Left colon (tissue), 2 donors: ENCODE measurements around the gene ADAM22. TPM values are rescaled to one million over a fixed set of nuclear protein-coding genes. Genes with fewer than 3 reads are reported as not detected.

Experiments
- ATAC-seq: fragments of 200-7000 bp; cut with Tn5 transposase; one replicate; pipeline ENCODE4 v1.9.1; 2020; ENCODE audit warnings: mild to moderate bottlenecking, moderate library complexity
- DNase-seq, 2 donors: peaks; one replicate each; pipeline ENCODE4 v3.0.0-alpha.2; 2020
- intact Hi-C, 2 donors: fragments of 100-400 bp; cut with DNase I in 1 of 2; cut with micrococcal nuclease in 1 of 2; formaldehyde crosslinking; loops; one replicate each; pipeline versions ENCODE4 v1.11.2 to v1.14.0; 2022; cut with DNase I, micrococcal nuclease
- total RNA-seq, 2 donors: library from RNA; stranded (reverse); fragmentation: NEBNext Ultra II Directional; extraction: Animal tissue kit (Norgen Biotek cat#: 25700); gene quantifications; one replicate each; pipeline ENCODE4 v1.2.1, GENCODE V29; 2021
- donor health status: DM: no; HTN: no; CAD: no.
- donor health status: DM: yes; HTN: yes; CAD: no.

Gene ADAM22
- total RNA-seq, 2 donors from 2014 or later, result 3.1 to 4.3 TPM

DNA sequence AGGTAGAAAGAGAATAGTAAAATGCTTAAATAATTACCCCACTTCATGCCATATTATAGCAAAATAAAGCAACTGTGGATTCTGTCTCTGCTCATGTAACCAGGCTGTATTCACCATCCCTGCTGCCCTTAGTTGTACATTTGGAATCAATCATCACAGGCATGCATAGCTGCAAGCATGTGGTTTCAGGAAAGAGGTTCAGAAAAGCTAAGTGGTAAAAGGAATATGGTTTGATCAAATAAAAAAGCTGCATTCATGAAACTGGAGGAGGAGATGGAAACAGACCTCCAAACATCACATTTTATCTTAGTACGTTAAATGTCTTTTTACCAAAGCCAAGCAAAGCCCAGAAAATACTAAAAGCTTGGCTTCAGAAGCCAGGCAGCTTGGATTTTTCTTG, 81.3 kb downstream of the ADAM22 start:
- intact Hi-C loops, result no loop called here
- ATAC-seq, result no peak

DNA sequence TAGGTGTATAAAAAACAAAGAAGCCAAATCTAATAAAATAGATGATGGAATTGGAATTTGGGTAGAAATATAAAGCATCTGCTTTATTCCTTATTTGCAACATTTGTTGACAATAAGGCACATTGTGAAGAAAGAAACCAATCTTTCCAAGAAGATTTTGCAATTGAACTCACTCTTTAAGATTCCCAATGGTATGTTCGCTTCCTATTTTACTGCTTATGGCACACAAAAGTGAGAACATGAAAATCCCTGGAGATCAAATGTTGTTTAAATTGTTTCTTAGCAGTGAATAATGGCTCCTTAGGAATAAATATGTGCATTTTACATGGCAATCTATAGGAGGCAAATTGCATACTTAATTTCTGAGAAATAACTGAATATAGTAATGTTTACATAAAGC, 84.5 kb downstream of the ADAM22 start:
- no peak for DNase-seq
- no peak for ATAC-seq
- intact Hi-C loops, result no loop called here

More for the DNA sequence above, 81.3 kb downstream of the ADAM22 start:
- DNase-seq, result no peak

DNA sequence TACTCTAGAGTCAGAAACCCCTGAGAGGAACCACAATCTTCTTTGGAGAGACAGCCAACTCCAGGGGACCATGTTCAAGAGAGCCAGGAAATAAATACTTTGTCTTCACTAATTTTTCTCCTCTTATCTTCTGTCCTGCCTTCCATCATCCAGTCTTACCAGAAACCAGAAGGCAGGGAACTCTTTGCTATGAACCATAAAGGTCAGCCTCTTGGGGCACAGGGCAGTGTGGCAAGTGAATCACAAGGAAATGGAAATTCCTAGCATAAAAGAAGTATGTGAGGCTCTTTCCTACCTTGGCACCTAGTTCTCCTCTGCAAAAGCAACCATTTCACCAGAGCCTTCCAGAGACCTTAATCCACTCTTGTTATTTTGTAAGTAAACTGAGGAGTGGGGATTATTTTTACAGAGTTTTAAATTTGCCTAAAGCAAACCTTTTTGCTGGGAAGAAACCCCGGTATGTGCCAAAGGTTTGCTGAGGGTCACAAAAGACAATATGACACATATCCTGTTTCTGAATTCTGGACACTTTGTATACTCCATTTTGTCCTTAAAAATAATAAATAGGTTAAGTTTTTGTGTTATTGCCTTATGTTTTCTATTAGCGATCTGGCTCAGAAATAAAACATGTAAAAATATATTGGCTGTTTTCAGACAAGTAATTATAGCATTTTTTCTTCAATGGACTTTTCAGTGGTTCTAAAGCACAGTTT, 87.1 kb downstream of the ADAM22 start:
- no peak for DNase-seq
- ATAC-seq, result no peak
- intact Hi-C loops, result no loop called here

DNA sequence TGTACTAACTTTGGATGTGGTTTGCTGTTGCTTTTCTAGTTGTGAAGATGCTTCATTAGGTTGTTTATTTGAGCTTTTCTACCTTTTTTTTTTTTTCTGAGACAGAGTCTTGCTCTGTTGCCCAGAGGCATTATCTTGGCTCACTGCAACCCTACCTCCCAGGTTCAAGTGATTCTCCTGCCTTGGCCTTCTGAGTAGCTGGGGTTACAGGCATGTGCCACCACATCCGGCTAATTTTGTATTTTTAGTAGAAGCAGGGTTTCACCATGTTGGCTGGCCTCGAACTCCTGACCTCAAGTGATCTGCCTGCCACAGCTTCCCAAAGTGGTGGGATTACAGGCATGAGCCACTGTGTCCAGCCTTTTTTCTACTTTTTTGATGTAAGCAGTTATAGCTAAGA, 93.7 kb downstream of the ADAM22 start:
- DNase-seq (no peak), ATAC-seq (no peak)
- intact Hi-C loops, result no loop called here

DNA sequence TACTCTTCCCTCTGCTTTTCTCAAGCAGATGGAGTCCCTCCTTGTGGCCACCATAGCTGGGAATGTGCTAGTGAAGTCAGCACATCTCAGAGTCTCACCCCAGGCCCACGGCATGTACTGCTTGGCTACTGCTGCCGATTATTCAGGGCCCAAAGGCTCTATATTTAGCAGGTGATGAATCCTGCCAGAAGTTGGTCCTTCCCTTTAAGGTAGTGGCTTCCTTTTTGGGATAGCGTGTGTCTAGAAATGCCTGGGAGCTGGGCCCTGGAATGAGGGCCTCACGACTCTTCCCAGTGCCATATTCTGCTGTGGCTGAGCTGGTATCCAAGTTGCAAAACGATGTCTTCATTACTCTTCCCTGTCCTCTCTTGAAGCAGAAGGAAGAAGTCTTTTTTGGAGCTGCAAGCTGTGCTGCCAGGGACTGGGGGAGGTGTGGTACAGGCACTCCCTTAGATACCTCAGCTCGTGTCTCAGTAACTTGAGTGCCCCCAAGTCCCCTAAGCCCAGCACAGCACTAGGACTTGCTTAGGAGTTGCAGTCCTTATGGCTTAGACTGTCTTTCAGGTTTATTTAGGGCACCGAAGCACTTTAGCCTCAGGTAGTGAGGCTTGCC, 100.1 kb downstream of the ADAM22 start:
- ATAC-seq (no peak), DNase-seq (no peak)
- intact Hi-C loops, result no loop called here

DNA sequence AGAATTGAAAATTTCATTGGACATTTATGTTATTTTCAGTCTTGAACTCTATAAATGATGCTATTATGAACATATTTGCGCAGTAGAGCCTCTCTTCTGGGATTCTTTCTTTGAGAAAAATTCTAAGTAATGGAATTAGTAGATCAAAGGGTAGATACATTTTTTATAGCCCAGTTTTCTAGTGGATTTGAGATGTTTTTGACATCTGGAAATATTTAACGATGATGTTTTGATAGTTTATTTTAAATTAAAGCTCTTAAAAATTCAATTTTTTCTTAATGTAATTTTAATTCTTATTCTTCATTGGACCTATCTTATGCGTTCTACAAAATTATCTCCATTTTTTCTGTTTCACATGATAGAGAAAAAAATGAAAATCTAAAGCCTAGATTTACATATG, 103.0 kb downstream of the ADAM22 start:
- intact Hi-C loops, result no loop called here
- ATAC-seq (no peak), DNase-seq (no peak)

DNA sequence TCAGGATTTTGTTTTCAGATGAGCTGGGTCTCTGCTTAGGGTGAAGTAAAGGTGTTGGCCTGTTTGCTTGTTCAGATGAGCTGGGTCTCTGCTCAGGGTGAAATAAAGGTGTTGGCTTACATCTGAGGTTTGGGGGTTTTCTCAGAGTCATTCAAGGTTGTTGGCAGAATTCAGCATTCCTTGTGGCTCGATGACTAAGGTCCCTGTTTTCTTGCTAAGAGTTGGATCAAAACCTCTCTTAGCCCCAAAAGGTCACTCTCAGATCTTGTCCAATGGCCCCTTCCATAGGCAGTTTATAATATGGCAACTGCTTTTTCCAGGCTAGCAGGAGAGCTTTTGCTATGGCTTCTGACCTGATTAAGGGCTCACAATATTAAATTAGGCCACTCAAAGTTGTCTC, 106.6 kb downstream of the ADAM22 start:
- ATAC-seq (no peak), DNase-seq (no peak)
- intact Hi-C loops, result no loop called here

DNA sequence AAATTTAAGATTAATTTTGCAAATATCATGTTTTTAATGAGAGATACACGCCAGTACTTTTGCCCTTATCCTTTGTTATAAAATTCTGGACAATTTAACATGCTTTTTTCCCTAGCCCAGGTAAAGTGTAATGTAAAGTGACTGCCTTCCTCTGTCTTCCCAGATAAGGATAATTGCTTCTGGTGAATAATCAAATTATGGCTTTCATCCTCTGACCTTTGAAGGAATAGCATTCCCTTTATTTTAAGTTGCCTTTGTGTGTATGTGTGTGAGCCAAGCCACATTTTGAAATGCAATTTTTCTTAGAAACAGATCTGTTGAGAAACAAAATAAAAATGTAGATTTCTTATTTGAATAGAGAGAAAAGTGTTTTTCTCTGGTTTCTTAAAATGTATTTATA, 107.5 kb downstream of the ADAM22 start:
- no peak for DNase-seq
- intact Hi-C loops, result no loop called here
- no peak for ATAC-seq

DNA sequence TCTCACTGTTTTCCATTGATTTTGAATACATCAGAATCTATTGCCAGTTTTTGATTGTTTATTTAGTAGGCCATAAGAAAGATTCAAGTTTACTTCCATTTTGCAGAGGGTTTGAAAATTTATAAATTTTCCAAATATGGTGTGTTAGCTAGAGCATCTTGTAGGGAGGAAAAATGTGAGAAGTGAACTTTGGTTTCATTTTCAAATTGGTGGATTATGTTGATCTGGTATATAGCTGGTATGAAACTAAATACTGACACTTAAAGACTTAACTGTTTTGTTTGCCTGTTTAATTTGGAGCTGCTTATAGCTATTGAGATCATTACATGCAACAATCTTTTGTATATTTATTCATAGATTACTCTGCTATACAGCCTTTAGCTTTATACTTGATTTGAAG, 108.1 kb downstream of the ADAM22 start:
- ATAC-seq (no peak), DNase-seq (no peak)
- intact Hi-C loops, result no loop called here

DNA sequence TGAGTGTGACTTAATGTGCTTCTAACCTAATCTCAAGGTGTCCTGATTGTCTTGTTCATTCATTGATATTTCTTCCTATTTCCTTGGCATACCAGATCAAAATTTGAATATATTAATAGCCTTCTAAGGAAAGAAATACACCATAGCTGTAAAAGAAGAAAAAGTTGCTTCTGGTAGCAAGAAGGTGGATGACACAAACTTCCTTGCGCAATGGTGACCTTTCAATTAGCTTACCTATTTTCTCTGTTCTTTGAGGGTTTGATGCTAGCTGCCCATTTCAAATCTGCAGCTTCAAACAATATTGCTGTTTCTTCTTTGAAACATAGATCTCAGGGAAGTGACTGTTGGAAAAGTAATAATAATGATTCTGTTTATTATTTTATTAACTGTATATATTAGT, 108.8 kb downstream of the ADAM22 start:
- DNase-seq (no peak), ATAC-seq (no peak)
- intact Hi-C loops, result no loop called here

DNA sequence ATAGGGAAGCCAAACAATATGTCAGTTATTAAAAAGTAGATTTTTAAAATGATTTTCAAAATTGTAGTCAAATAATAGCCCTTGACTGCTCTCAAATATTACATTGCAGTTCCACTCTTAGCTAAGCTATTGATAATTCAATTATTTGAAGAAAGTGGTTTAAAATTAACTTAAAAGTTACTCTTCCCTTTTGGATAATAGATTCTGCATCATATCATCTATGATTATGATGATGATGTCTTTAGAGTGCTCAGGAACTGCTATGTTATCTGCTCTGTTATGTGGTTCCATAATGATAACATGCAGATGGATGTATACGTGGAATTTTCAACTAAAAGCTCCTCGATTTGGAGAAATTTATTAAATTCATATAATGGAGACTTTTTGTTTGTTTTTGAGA, 110.0 kb downstream of the ADAM22 start:
- no peak for ATAC-seq
- no peak for DNase-seq
- intact Hi-C loops, result no loop called here

DNA sequence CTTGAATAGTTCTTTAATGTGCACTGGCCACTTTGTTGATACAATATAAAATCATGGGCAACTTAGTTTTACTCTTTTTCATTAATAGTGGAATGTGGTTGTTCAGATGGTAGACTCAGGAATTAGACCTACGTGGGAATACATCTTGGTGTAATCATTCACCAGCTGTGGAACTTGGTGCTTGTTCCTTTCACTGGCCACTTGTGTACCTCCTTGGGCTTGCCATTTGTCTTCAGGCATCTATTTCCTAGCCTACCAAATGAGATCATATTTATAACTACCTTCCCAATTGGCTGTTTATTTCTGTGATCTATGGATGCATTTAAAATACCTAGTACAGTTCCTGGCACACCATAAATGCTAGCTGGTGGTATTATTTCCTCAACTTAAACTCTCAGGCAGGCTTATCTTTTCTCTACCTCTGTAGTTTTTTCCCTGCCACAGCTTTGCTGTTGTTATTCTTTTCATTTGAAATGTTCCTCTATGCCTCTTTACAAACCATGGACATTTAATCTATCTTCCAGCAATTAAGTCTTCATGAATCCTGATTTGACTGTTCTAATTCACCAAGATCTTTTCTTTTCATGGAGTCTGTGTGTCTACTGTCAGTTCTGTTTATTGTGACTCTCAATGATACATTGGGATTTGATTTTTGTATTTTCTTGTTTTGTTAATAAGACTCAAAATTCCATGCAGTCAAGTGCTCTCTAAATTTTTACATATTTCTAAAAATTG, 113.0 kb downstream of the ADAM22 start:
- intact Hi-C loops, result no loop called here
- ATAC-seq, result peak; percentile 32
- no peak for DNase-seq

DNA sequence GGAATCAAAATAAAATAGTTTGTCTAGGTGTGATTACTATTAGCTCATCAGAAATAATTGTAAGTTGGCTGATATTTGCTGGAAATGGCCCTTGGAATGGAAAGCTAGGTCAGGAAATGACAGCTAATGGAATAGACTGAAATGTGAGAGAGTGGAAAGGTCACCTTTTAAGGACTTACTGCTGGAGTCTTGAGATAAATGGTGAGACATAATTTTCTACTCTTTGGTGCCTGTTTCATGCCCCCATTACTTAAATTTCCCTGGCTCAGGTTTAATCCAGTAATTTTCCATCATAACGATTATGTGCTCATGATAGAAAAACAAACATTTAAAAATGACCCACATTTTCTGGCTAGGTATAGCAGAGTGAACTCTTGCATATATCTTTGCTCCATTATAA, 123.6 kb downstream of the ADAM22 start:
- intact Hi-C loops, result no loop called here
- no peak for DNase-seq
- no peak for ATAC-seq

DNA sequence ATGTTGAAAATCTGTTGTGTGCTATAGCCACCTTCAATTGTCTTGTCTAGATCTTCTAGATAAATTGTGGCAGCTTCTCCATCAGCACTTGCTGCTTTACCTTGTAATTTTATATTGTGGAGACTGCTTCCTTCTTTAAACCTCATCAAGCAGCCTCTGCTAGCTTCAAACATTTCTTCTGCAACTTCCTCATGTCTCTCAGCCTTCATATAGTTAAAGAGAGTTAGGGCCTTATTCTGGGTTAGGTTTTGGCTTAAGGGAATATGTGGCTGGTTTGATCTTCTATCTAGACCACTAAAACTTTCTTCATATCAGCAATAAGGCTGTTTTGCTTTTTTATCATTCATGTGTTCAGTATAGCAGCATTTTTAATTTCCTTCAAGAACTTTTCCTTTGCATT, 128.2 kb downstream of the ADAM22 start:
- DNase-seq (no peak), ATAC-seq (no peak)
- intact Hi-C loops, result no loop called here

DNA sequence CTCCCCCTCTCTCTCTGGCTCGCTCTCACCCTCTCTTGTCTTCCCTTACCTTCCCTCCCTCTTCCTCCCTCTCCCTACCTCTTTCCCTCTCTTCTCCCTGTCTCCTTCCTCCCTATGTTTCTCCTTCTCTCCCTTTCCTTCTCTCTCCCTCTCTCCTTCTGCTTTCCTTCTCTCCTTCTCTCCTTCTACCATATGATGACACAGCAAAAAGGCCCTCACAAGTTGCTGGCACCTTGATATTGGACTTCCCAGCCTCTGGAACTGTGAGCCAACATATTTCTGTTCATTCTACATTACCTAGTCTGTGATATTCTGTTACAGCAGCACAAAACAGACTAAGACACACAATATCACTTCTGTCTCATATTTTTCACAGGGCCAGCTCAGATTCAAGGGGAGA, 135.0 kb downstream of the ADAM22 start:
- ATAC-seq (no peak), DNase-seq (no peak)
- intact Hi-C loops, result no loop called here

DNA sequence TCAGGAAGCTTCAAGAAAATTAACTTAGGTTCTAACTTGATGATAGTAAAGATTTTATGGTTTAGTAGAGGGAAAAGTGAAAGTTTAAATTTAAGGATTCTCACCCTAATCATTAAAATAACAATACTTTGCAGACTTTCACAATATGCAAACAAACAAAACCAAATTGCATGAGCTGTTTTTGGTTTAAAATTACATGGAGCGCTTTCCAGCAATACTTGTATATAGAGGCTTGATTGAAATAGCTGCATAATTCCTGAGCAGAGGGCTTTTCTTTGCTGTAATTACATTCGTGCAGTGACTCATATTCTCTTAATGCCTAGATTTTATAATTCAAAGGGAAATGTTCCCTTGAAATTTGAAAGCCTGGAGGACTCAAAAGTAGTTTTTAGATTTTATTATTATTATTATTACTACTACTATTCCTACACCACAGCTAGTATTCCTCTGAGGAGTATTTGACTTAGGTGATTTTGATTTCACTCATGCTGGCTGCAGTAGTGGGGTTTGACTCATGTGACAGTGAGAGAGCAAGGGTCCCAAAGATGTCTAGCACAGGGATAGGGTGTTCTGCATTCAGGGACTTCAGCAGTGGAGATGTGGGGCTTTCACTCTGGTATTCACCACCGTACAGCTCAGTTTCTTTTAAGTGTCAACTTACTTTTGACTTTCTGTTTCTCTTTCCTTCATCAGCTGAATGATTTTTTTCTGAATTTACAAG, 138.1 kb downstream of the ADAM22 start:
- ATAC-seq (no peak), DNase-seq (no peak)
- intact Hi-C loops, result no loop called here

DNA sequence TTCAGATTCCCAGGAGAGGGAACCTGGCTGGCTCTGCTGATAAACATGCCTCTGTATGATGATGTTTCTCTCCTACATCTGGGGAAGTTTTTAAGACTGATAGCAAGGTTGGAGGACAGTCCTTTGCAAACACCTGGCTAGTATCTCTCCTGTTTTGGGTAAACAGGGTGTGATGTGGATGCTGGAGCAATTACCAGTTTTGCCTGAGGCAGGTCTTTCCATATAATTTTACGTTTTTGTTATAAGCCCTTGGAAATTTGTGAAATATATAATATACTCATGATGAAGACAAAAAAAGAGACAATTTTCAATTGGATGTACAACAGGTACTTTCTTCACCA, 138.6 kb downstream of the ADAM22 start:
- DNase-seq, result no peak
- no peak for ATAC-seq
- intact Hi-C loops, result no loop called here

DNA sequence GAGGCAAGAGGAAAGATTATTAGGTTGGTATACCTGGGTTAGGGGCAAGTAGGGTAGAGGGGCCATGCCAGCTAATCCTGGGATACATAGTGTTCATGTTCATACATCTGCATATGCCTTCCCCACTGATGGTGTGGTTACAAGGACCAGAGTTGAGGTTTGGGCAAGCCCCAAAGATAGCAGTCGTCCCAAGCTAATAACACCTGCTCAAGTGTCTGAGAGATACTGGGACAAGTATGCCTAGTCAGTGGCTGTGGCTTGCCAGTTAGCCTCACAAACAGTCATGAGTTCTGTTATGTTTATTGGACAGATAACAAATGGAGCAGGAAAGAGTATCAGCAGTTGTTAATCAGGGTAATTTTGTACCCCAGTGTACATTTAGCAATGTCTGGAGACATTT, 139.6 kb downstream of the ADAM22 start:
- DNase-seq, result no peak
- no peak for ATAC-seq
- intact Hi-C loops, result no loop called here

DNA sequence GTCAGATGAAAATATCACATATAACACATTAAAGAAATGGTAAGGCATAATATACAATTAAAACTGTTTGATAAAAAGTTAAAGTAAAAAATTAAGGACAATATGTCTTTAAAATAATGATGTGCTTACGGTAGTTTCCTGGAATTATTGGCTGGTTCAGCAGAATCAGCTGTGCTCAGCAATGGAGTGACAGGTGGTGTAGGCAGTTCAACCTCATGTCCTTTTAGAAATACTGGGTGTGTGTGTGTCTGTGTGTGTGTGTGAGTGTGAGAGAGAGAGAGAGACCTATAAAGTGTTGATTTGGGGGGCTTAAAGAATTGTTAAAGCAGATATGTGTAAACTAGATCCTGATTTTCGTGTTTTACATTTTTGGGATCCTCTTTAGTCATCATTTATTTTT, 141.2 kb downstream of the ADAM22 start:
- no peak for ATAC-seq
- intact Hi-C loops, result no loop called here
- DNase-seq, result no peak

DNA sequence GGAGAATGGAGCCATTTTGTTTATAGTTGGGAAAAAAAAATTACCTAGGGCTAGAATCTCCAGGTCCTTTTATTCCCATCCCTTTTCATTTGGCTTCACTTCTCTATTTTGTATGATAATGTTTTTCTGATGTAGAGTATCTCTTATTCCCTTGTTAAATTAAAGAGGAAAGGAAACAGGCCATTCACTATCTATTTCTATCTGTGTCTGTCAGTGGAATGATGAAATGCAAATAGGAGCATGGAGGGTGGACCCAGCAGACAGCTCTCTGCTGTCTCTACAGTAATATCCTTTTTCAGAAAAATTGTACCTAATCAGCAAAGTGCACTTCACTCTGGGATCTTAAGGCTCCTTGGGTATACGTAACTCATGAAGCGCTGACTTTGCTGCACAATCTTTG, 149.8 kb downstream of the ADAM22 start:
- no peak for ATAC-seq
- intact Hi-C loops, result no loop called here

More for the DNA sequence above, 149.8 kb downstream of the ADAM22 start:
- no peak for DNase-seq
